Adrenal gland (tissue), 5 donors: Measurements from ENCODE around the gene TMEM163.

Experiments used
- CTCF ChIP-seq, 6 experiments: fragments of 450-650 bp in 4 of 6; fragments of 200-600 bp in 2 of 6; sonication (generic) in 1 of 6; IDR thresholded peaks; 1 replicate in 5 of 6; 2 replicates in 1 of 6; pipeline versions ENCODE4 v1.5.1 to v1.8.0; 2016 to 2021; ENCODE audit warnings: antibody characterized with exemption in 6 of 6, mild to moderate bottlenecking in 2 of 6, moderate library complexity in 1 of 6
- POLR2A ChIP-seq, 2 donors: fragments of 450-650 bp; IDR thresholded peaks; one replicate each; pipeline ENCODE4 v1.6.1; 2017; ENCODE audit warnings: antibody characterized with exemption in 2 of 2, mild to moderate bottlenecking in 2 of 2, moderate library complexity in 1 of 2
- donor health status: DM: no; HTN: no; CAD: no.

DNA sequence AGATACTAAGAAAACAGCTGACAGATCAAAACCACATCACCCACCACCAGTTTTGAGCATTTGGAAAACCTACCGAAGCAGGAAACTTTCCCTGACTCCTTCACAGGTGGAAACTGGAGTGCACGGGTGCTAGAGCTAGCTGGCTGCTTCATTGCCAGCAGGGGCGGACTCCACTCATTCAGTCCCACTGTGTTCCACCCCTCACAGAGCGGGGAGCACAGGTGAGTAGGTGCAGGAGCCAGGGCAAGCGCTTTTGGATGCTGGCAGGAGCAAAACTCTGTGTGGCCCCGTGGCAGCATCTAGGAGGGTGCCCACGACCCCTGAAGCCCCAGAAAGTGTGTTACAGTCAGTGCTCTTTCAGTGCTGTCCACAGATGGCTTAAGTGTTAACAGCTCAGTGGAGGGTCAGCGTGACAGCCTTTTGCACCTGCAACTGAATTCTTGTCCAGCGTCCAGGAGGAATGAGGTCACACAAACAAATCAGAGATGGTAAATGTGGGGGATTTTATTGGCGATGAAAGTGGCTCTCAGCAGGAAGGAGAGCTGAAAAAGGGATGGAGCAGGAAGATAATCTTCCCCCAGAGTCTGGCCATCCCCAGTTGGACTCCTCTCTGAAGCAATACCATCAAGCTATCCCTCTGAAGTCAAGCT, 71.1 kb downstream of the TMEM163 start:
- TF ChIP-seq CTCF (IDR thresholded peaks at IDR 0.05) (no peak), POLR2A (IDR thresholded peaks at IDR 0.05) (no peak)
